DMS79 (cell line): ENCODE results near the gene NOSIP.
"Not testable (repeated sequence)": the region's sequence is repeated elsewhere in the genome, so short reads cannot be mapped to it uniquely, and the experiment has no call there.

Source experiments
- DNase-seq: peaks from one replicate; lab custom pipeline; 2025; lab: John Stamatoyannopoulos, UW

Gene NOSIP

GRCh38 chr19:49580264-49581006, at the start of gene NOSIP:
Gene NOSIP, minus strand, starts transcription at chr19:49580556. Its CDS starts 19,865 bp downstream, at chr19:49560691.
- DNase-seq, result peak; percentile 88

GRCh38 chr19:49629659-49630058, 49.3 kb upstream of the NOSIP start:
- DNase-seq, result no peak

DNA sequence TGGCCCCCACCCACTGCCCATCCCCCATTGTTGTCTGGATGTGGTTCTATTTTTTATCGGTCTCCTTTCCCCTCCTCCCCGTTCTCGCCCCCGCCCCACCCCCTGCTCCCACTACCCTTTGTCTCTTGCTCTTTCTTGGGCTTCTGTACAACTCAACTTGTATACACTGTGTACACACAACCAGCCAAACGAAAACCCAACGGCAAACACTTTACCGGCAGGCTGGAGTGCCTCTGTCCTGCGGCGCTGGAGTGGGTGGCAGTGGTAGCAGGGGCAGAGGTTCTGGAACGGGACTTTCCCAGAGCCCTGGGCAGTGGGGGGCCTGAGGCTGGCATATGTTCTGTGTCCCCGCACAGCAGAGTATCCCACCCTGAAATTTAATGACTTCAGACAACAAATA, 45.9 kb upstream of the NOSIP start:
- no peak for DNase-seq

DNA sequence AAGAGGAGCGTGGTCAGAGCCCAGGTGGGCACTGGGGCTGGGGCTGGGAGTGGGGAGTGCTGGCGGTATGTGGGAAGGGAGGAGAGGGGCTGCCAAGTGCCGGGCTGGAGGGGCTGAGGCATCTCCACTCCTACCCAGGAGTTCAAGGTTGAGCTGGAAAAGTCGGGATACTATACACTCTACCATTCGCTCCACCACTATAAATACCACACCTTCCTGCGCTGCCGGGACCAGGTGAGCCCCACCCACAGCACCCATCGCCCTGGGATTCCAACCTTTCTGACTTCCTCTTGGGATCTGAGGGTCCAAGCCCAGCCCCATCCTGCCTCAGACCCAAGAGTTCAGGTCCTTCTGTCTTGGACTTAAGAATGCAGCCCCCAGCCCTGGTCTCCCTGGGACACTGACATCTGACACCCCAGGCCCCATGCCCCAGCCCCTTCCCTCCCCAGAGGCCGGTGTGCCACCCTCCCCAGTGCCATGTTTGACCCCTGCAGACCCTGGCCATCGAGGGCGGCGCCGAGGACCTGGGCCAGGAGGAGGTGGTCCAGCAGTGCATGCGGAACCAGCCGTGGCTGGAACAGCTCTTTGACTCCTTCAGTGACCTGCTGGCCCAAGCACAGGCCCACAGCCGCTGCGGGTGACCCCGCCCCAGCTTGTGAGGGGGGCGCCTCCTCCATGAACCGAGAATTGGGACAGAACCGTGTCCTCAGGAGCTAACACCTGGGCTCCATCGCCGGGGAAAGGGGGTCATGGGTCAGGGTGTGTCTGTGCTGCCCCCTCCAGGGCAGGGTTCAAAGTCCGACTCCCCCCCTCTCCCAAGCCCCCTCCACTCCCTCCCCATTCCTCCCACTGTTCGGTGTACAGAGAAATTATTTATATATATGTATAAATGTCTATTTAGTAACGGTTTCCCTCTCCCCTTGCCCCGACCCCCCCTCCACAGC, 44.9 kb upstream of the NOSIP start:
- no peak for DNase-seq

DNA sequence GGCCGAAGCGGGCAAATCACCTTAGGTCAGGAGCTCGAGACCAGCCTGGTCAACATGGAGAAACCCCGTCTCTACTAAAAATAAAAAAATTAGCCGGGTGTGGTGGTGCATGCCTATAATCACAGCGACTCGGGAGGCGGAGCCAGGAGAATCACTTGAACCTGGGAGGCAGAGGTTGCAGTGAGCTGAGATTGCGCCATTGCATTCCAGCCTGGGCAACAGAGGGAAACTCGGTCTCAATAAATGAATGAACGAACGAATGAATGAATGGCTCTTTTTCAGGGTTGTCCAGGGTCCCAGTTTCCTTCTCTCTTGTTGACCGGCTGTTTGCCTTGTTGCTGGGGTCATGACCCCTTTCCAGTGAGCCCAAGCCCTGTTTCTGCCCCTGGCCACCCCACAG, 37.5 kb upstream of the NOSIP start:
- DNase-seq, result not testable (repeated sequence)

GRCh38 chr19:49616945-49617344, 36.6 kb upstream of the NOSIP start:
- DNase-seq, result no peak

- DNase-seq, result no peak
These were observed 36.2 kb upstream of the NOSIP start for GRCh38 chr19:49616532-49616931.

- DNase-seq, result no peak
These were observed 35.5 kb upstream of the NOSIP start for GRCh38 chr19:49615861-49616260.

DNA sequence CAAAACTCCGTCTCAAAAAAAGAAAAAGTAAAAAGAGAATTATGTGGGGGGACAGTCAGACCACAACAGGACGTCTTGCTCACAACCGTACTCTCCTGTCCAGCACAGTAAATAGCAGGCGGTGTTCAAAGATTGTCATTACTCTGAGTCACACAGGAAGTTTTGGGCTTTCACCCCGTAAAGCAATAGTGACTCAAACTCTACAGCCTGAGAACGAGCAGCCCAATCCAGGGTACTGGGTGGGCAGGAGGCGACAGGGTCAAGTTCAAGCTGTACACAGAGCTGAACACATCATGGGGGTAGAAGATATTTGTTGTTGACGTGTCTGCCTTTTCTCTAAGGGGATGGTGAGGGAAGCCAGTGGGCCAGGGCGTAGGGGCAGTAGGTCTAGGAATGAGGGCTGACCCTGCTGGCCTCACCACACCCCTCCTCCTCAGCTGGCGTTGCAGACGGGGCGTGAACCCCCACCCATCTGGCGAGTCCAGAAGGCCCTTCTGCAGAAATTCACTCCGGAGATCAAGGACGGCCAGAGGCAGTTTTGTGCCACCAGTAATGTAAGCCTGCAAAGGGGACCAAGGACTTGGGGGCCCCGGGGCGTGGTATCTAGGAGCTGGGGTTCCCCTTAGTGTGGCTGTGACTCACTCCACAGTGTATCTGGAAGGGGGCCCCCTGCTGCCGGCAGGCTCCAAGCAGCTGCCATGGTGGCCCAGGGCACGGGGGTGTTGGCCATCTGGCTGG, 33.9 kb upstream of the NOSIP start:
- DNase-seq, result no peak

- peak; percentile 16 for DNase-seq
These were observed 33.0 kb upstream of the NOSIP start for GRCh38 chr19:49613374-49613773.

DNA sequence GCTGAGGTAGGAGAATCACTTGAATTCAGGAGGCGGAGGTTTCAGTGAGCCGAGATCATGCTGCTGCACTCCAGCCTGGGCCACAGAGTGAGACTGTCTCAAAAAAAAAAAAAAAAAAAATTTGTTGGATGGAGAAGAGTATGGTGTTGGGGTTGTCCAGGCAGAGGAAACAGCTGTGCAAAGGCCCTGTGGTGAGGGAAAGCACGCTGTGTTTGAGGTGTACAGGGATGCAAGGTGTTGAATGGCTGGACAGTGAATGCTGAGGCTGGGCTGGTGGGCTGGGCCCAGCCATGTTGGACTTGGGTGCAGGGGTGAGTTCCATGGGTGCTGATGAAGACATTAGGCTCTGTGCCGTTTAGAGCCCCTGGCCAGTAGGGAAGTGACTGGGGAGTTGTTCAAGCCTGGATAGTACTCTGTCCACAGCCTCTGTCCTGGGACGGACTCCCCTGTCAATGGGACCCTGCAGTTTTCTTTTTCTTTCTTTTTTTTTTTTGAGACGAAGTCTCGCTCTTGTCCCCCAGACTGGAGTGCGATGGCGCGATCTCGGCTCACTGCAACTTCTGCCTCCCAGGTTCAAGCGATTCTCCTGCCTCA, 29.2 kb upstream of the NOSIP start:
- no peak for DNase-seq

DNA sequence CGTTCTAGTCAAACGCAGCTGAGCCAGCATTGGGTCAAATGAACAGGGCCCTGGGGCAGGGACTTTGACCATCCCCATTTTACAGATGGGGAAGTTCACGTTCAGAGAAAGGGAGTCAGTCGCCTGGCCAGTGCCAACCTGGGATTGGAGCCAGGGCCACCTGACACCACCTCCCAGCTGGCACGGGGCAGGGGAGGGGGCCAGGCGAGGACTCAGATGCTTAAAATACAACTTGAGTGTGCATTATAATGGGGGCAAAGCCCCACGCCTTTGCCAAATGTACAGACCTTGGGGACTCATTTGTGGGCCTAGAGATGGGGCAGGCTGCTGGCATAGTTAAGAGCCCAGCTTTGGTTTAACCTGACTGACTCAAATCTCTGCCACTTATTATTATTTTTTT, 25.2 kb upstream of the NOSIP start:
- no peak for DNase-seq

DNA sequence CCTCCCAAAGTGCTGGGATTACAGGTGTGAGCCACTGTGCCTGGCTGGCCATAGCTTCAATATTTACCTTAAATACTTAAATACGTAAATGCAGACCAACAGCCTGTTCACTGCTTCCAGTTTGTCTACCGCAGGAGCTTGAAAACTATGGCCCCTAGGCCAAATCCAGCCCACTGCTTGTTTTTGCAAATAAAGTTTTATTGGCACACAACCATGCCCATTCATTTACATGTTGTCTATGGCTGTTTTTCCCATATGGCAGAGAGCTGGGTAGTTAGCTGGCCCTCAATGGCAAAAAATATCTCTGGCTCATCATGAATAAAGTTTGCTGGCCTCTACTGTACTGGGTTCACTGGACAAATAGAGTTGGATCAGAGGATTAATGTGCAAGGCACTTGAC, 22.4 kb upstream of the NOSIP start:
- no peak for DNase-seq

- DNase-seq, result no peak
These were observed 21.2 kb upstream of the NOSIP start for GRCh38 chr19:49601482-49602038.

GRCh38 chr19:49599378-49600295, 19.3 kb upstream of the NOSIP start:
- no peak for DNase-seq

DNA sequence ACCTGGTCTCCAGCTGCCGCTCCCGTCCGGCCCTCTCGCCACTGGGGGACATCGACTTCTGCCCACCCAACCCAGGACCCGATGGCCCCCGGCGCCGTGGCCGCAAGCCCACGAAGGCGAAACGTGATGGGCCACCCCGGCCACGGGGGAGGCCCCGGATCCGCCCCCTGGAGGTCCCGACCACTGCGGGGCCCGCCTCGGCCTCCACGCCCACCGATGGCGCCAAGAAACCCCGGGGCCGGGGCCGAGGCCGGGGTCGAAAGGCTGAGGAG, 17.3 kb upstream of the NOSIP start:
- DNase-seq, result no peak

DNA sequence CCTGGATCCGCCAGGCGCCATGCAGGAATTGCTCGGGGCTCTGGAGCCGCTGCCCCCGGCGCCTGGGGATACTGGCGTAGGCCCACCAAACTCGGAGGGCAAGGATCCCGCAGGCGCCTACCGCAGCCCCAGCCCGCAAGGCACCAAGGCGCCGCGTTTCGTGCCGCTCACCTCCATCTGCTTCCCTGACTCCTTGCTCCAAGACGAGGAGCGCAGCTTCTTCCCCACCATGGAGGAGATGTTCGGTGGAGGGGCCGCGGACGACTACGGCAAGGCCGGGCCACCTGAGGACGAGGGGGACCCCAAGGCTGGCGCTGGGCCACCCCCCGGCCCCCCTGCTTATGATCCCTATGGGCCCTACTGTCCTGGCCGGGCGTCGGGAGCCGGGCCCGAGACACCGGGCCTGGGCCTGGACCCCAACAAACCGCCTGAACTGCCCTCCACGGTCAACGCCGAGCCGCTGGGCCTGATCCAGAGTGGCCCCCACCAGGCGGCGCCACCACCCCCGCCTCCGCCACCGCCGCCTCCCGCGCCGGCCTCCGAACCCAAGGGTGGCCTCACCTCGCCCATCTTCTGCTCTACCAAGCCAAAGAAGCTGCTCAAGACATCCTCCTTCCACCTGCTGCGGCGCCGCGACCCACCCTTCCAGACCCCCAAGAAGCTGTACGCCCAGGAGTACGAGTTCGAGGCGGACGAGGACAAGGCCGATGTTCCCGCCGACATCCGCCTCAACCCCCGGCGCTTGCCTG, 16.8 kb upstream of the NOSIP start:
- DNase-seq, result no peak

DNA sequence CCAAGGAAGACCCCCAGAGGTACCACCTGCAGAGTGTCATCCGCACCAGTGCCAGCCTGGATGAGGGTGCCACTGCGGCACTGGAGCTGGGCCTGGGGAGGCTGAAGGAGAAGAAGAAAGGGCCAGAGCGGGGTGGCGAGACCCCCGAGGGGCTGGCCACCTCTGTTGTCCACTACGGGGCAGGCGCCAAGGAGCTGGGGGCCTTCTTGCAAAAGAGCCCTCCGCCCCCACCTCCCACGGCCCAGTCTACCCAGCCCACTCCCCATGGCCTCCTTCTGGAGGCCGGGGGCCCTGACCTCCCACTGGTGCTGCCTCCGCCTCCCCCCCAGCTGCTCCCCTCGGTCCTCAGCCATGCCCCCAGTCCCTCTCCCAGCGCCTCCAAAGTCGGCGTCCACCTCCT, 16.1 kb upstream of the NOSIP start:
- no peak for DNase-seq

DNA sequence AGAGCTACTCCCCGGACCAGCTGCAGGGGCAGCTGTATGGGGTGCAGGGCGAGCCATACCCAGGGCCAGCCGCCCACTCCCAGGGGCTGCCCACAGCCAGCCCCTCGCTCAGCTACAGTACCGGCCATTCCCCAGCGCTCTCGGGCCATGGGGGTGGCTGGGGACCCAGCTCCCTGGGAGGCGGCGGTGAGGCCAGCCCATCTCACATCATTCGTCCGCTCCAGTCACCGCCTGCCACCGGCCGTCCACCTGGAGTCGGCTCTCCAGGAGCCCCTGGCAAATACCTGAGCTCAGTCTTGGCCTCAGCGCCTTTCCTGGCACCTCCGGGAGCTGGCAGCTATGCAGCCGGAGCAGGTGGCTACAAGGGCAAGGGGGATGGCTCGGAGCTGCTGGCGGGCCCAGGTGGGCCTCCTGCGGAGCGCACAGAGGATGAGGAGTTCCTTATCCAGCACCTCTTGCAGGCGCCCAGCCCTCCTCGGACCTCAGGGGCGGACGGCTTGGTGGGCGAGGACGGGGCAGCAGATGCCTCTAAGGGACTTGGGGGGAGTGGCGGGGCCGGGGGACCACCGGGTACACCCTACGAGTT, 15.6 kb upstream of the NOSIP start:
- no peak for DNase-seq
